Lower leg skin (tissue), 4 donors: ENCODE measurements around the gene PHF8. TPM values are rescaled to one million over a fixed set of nuclear protein-coding genes. Genes with fewer than 3 reads are reported as not detected.

Experiments used
- DNase-seq, 2 donors: peaks; one replicate each; pipeline ENCODE4 v3.0.0-alpha.2; 2019; ENCODE audit warnings: low spot score in 2 of 2
- H3K4me3 ChIP-seq: fragments of 200-600 bp; sonication (generic); 2 replicates; pipeline ENCODE4 v1.5.1; 2017; ENCODE audit warnings: mild to moderate bottlenecking, low read depth; ENCODE audit not compliant: poor library complexity, severe bottlenecking
- POLR2A ChIP-seq, 2 donors: fragments of 450-650 bp; IDR thresholded peaks; one replicate each; pipeline ENCODE4 v1.6.1; 2016 to 2017; ENCODE audit warnings: antibody characterized with exemption in 2 of 2, mild to moderate bottlenecking in 1 of 2, moderate library complexity in 1 of 2
- WGBS, 2 donors: methylation state at CpG; one replicate each; pipeline ENCODE4 v1.1.5; 2018; 5-methylcytosine and 5-hydroxymethylcytosine counted together
- intact Hi-C: fragments of 100-400 bp; cut with DNase I; formaldehyde crosslinking; loops from one replicate; pipeline ENCODE4 v1.15.0; 2023; ENCODE audit warnings: low total_unique reads
- total RNA-seq, 4 donors: library from RNA; depleted of rRNA; stranded (reverse); fragments of >200 nt; gene quantifications; one replicate each; pipeline ENCODE4 v1.1.0, GENCODE V29; 2016
- TF ChIP-seq, protein P1 (sequence below), 3 donors: fragments of 450-650 bp; IDR thresholded peaks; one replicate each; pipeline ENCODE4 v1.5.1; 2016; ENCODE audit warnings: antibody characterized with exemption in 3 of 3, mild to moderate bottlenecking in 3 of 3, moderate library complexity in 2 of 3

PHF8 gene
- total RNA-seq, 4 donors from 2014 or later: 21.5 to 50.3 (median 30.5) TPM

DNA sequence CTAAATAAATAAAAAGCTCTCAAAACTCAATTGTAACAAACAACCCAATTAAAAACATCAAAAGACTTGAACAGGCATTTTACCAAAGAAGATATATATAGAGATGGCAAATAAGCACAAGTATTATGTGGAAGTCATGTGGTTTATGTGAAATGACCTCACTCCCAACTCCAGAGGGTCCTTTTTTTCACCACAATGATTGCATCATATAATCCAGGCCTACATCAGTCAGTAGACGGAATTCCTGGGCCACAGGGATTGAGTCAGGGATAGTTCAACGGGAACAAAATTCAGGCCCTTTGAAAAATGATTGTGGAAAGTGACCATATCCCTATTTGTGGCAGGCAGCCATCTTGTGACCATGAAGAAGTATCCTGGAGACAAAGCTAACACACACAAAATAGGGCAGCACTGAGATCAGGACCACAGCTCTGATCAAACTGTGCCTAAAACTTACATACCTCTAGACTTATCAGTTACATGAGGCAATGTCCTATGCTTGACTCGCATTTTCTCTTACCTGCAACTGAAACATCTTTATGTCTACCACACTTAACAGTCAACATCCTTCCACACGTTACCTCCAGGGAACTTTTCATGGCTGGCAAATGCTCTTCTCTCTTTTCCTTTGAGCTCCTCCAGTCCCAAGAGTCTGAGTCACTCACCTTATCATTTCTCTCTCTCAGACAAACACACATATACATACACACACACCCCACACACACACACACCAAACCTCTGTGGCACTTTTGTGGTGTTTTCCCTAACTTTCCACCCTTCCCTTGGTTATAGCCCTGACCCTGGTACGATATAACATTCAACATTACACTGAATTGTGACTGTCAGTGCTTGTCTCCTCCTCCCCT is 113.5 kb downstream of the PHF8 start:
- DNase-seq: no peak
- 59 to 78% methylated on average over 5 of the region's 5 CpGs for WGBS, 2 donors
- TF ChIP-seq POLR2A (IDR thresholded peaks at IDR 0.05): no peak
- TF ChIP-seq, protein P1, sequence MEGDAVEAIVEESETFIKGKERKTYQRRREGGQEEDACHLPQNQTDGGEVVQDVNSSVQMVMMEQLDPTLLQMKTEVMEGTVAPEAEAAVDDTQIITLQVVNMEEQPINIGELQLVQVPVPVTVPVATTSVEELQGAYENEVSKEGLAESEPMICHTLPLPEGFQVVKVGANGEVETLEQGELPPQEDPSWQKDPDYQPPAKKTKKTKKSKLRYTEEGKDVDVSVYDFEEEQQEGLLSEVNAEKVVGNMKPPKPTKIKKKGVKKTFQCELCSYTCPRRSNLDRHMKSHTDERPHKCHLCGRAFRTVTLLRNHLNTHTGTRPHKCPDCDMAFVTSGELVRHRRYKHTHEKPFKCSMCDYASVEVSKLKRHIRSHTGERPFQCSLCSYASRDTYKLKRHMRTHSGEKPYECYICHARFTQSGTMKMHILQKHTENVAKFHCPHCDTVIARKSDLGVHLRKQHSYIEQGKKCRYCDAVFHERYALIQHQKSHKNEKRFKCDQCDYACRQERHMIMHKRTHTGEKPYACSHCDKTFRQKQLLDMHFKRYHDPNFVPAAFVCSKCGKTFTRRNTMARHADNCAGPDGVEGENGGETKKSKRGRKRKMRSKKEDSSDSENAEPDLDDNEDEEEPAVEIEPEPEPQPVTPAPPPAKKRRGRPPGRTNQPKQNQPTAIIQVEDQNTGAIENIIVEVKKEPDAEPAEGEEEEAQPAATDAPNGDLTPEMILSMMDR (IDR thresholded peaks at IDR 0.05): no peak
- intact Hi-C loops: no loop called here
- H3K4me3 ChIP-seq: no peak overlapping the region

DNA sequence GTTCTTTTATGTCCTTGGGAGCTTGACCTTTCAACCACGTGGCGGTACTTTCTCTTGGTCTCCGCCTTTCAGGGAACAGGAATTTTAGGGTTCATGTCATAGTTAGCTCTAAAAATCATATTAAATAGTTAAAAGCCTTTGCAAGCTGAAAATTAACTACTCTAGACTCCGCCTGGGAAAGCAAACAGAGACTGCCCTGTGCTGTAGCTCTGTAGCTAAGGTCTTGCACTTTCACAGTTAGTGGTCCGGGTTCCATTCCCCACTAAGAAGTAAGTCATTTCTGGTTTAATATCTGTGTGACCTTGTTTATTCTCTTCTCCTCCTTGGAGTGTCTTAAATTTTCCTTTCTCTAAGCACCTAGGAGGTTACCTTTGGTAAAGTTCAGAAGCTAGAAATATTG is 118.2 kb downstream of the PHF8 start:
- no peak for DNase-seq
- TF ChIP-seq, protein P1 (IDR thresholded peaks at IDR 0.05): no peak
- no peak for TF ChIP-seq POLR2A (IDR thresholded peaks at IDR 0.05)
- no peak overlapping the region for H3K4me3 ChIP-seq
- intact Hi-C loops: no loop called here
- WGBS, 2 donors: 78 to 81% methylated on average over 5 of the region's 5 CpGs

- no peak for DNase-seq
- intact Hi-C loops: no loop called here
- TF ChIP-seq, protein P1 (IDR thresholded peaks at IDR 0.05): no peak
- TF ChIP-seq POLR2A (IDR thresholded peaks at IDR 0.05): no peak
- no peak overlapping the region for H3K4me3 ChIP-seq
Observed at GRCh38 chrX:53918702-53919101, 125.6 kb downstream of the PHF8 start.

DNA sequence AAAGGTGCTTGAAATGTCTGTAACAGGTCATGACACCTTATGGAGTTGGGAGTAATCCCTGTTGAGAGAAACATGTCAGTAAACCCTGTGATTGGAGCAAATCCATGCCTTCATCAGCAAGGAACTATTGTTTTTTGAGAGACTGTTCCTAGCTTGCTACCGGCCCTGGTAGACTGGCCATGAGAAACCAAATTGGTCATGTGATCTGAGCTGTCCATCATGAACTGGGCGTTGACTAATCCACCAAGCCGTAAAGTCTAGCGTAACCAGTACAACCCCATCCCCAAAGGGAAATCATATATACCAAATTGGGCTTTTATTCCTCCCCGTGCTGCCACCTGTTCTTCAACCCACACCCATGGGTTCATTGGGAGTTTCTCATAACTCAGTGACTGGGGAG is 143.7 kb downstream of the PHF8 start:
- no peak for DNase-seq

DNA sequence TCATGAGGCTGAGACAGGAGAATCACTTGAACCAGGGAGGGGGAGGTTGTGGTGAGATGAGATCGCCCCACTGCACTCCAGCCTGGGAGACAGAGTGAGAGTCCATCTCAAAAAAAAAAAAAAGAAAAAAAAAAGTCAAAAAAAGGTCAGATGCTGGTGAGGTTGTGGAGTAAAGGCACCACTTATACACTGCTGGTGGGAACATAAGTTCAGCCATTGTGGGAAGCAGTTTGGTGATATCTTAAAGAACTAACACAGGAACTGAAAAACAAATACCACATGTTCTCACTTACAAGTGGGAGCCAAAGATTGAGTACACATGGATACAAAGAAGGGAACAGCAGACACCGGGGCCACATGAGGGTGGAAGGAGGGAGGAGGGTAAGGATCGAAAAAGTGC is 149.0 kb downstream of the PHF8 start:
- no peak for DNase-seq
- H3K4me3 ChIP-seq: no peak overlapping the region
- WGBS, 2 donors: 79 to 90% methylated on average over 3 of the region's 3 CpGs
- intact Hi-C loops: no loop called here
- TF ChIP-seq, protein P1 (IDR thresholded peaks at IDR 0.05): no peak
- no peak for TF ChIP-seq POLR2A (IDR thresholded peaks at IDR 0.05)

More for the DNA sequence above, 143.7 kb downstream of the PHF8 start:
- H3K4me3 ChIP-seq: no peak overlapping the region
- intact Hi-C loops: no loop called here
- 80 to 84% methylated on average over 1 to 5 of the region's 5 CpGs for WGBS, 2 donors
- TF ChIP-seq, protein P1 (IDR thresholded peaks at IDR 0.05): no peak
- no peak for TF ChIP-seq POLR2A (IDR thresholded peaks at IDR 0.05)

Other genes starting within 250 kb of the PHF8 start
- gene FAM120C, start 138.8 kb upstream of the PHF8 start, total RNA-seq: 1 to 10 TPM; 6.1 to 9.7 (median 8.2) TPM